Amniotic epithelial cell (primary cell): ENCODE measurements around the gene SMIM3.

Source experiments
- DNase-seq: peaks from one replicate; pipeline ENCODE4 v3.0.0-alpha.2; 2010; ENCODE audit warnings: low read depth

Gene SMIM3

DNA sequence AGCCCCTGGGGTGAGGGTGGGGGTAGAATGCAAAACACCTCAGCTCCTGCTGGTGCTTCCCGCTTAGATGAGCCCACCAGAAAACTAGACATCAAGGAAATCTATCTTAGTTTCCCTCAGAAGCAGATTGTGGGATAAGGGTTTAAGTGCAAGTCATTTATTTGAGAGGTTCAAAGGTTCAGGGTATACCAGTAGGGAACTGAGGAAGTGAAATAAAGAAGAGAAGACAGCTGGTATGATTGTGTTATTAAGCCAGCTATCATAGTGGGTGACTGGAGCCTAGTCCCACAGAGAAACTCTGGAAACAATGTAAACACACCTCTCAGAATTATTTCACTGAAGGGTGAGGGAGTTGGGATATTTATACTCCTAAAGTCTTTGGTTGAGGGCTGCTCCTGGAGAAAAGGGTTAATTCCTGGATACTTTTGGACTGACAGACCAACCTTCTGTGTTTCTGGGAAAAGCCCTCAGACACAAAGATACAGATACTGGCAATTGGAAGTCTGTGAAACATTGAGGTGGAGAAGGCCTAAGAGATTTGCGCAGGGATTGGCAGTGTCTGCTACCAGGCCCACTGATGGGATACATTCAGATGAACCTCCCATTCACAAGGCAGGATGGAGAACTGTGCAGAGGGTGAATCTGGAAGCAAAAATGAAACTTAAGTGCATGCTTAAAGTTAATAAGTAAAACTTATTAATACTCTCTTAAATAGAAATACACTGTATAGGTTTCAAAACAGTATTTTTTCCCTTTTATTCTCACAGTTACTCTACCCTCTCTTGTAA, 13.4 kb upstream of the SMIM3 start:
- no peak for DNase-seq

- DNase-seq: no peak
Observed at GRCh38 chr5:150765799-150766169, 12.8 kb upstream of the SMIM3 start.

DNA sequence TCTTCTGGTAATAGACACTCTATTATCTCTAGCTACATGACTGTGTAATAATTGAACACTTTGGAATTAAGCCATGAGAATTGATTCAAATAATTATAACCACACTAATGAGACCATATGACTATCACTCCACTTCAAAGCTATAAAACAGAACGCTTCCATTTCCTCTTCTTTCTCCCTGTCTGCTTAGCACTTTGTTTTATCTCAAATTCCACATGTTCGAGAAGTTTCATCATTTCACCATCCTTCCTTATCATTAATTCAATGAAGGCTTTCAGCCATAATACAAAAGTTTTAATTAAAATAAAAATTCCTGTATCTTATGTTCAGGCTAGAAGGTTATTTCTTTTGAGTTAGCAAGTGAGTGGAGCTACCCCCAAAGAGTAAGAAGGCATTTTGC, 12.3 kb upstream of the SMIM3 start:
- no peak for DNase-seq

DNA sequence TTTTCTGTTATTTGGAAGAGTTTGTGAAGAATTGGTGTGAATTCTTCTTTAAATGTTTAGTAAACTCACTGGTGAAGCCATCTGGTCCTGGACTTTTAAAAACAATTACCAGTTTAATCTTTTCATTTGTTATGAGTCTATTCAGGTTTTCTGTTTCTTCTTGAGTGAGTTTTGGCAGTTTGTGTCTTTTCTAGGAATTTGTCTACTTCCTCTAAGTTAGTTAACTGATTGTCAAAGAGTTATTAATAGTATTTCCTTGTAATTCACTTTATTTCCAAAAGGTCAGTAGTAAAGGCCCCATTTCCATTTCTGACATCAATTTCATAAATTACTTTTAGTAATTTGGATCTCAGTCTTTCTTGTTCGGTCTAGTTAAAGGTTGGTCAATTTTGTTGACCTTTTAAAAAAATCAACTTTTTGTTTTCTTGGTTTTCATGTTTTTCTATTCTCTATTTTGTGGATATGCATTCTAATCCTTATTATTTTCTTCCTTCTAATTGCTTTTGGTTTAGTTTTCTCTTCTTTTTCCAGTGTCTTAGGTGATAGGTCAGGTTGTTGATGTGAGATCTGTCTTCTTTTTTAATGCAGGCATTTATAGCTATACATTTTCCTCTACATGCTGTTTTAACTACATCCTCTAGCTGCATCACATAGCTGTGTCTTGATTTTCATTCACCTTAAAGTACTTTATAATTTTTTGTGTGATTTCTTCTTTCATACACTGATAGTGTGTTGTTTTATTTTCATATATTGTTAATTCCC, 7.3 kb upstream of the SMIM3 start:
- no peak for DNase-seq

DNA sequence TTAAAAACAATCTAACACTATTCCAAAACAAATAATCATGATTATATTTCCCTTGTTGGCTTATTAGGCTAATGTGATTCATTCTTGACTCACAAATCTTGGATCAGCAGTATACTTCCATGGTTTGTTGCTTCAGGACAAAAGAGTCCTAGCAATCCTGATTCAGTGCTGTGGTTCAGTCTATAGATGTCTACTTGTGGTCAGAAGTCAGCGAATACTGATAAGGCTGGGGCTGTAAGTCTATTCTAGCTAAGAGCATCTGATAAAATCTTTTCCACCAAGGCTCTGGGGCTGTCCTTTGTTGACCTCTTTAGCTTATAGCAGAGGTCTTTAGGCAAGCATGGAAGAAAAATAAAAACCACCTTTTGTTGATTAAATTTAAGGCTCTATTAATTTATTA, 4.4 kb upstream of the SMIM3 start:
- peak; percentile 98 for DNase-seq

DNA sequence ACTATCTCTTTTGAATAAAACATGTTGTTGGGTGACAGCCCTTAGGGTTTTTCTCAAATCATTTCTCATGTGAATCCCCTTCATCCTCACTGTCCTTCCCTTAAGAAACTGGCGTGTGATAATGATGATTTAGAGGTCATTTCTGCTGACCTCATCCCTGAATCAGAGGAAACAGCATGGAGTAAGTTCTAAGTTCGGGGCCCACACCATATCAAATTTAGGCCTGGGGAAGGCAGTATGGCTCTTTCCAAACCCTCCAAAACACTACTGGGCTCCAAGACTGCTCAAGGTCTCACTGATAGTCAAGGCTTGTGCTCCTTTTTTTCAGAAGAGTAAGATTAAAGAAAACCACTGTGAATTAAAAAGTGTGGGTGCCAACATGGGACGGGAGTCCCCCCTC, 872 bp upstream of the SMIM3 start:
- DNase-seq: peak; percentile 57

GRCh38 chr5:150778088-150778516, 455 bp upstream of the SMIM3 start:
- peak; percentile 49 for DNase-seq

DNA sequence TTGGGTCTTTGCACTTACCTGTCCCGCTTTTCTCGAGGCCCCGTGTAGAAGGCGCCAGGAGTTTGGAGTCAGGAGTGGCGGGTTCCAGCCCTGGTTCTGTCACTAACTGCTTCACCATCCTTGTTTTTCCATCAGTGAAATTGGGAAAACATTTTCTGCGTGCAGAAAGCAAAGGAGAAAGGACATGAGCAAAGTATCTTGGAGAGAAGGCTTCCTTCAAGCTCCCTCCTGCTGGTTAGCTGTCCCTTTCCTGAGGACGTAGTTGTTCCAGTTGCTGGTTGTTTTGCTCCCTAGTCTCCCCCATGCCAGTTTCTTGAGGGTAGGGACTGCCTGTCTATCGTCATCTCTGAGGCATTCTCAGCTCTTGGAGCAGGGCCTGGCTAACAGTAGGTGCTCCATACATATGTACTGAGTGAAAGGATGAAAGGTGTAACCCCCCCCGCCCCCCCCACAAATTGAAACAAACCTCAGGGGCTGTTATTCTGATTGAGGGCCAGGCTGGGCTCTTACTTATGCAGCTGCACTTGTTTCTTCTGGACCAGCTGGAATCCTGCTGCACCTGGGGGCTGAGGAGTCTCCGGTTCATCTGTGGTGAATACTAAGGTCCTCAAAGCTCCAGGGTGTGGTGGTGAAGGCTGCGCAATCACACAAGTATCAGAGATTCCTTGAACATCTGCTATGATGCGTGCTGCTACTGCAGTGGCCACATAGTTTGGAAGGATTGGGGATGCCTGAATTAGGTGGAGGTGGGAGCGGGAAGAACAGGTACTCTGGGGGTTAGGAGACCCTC, 1.0 kb downstream of the SMIM3 start:
- peak; percentile 69 for DNase-seq

GRCh38 chr5:150780187-150780692, 1.7 kb downstream of the SMIM3 start:
- peak; percentile 62 for DNase-seq

- peak; percentile 83 for DNase-seq
Observed at GRCh38 chr5:150780816-150781221, 2.3 kb downstream of the SMIM3 start.

- peak; percentile 99 for DNase-seq
Observed at GRCh38 chr5:150781706-150782614, 3.4 kb downstream of the SMIM3 start.

DNA sequence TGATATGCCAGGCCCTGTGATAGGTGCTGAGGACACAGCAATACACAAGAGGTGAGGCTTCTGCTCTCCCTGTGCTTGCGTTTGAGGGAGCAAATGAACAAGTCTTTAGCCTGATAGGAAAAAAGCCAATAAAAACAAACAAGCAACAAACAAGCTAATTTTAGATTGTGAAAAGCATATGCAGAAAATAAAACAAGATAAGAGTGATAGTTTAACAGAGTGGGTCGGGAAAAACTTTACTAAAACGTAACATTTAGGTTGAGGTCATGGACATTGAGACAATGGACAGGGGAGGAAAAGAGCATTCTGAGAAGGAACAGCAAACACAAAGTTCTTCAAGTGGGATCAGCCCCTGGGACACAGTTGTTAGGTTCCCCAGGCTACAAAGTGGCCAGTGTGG, 4.3 kb downstream of the SMIM3 start:
- no peak for DNase-seq

- peak; percentile 79 for DNase-seq
Observed at GRCh38 chr5:150783422-150783928, 4.9 kb downstream of the SMIM3 start.

DNA sequence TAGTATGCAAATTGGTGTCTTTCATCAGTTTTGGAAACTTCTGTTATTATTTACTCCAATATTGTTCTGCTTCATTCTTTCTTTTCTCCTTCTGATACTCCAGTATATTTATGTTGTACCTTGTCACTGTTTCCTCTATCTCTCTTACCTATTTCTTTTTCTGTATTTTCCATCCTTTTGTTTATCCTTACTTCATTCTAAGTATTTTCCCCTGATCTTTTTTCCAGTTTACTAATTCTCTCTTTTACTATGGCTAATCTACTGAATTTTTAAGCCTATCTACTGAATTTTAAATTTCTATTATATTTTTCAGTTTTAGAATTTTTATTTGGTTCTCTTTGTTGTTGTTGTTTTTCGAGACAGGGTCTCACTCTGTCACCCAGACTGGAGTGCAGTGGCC, 7.4 kb downstream of the SMIM3 start:
- DNase-seq: no peak

- DNase-seq: no peak
Observed at GRCh38 chr5:150786876-150787275, 8.3 kb downstream of the SMIM3 start.

GRCh38 chr5:150787656-150788055, 9.1 kb downstream of the SMIM3 start:
- DNase-seq: peak; percentile 35

DNA sequence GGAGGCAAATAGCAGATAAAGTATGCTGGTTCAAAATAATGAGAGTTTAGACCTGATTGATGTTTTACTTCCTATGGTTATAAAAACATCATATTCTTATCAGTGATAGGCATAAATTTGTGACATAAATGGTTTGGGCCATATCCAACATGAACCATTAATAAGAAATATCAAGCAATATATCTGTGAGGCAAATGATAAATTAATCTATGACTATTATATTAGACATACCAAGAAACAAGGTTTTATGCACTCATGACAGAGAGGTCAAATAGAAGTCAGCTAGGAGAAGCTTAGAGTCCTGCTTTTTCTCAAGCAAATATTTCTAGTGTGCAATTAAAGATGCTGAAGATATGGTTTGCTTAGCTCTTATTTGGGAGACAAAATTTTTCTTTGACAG, 10.4 kb downstream of the SMIM3 start:
- peak; percentile 64 for DNase-seq

DNA sequence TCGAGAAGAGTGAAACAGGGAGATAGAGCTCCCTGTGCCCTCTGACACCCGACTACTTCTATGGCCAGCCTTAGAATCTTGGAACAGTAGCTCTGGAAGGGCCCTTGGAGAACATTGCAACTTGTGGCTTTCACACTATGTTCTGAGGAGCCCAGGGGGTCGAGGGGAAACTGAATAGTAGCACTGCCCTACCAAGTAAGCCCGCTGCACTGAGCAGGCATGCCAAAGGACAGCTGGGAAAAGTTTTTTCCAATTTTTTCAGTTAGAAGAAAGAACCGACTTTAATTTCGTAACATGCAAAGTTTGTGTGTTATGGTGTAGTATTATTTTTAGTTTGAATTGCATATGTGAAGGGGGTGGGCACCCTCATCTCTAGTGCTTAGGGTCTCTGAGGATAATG, 10.9 kb downstream of the SMIM3 start:
- no peak for DNase-seq

DNA sequence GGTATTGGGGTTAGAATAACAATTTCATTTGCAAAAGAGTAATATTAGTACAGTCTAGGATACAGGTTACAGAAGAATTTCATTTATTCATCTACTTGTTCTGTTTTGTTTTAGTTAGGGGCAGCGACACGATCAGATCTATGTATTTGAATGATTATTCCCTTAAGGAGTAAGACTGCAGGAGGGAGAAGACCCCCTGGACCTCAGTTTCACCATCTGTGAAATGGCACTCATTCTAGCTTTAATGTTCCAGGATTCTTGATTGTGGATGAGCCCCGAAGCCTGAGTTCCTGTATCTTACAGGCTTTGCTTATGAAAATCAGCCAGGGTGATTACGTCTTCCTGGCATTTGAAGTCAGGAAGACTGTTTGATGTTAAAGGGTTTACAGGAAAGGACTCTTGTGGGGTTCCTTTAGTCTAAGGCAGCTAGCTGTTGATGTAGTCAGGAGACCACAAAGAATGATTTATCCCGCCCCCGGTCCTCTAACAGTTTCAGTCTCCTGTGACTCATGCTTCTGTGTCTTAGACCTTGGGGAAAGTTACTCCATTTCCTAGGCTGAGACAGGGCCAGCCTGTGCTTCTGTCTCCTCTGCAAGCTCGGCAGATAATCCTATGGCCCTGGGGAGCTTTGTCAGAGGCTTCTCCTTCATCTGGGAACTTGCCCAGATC, 11.5 kb downstream of the SMIM3 start:
- peak; percentile 100 for DNase-seq

DNA sequence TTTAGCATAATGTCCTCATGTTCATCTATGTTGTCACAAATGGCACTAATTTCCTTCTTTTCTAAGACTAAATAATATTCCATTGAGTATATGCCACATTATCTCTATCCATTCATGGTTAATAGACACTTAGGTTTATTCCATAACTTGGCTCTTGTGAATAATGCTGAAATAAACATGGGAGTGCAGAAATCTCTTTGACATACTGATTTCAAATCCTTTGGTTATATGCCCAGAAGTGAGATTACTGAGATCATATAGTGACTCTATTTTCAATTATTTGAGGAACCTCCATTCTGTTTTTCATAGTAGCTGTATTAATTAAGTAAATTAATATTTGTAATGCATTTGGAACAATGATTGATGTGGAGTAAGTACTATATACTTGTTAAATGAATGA, 13.0 kb downstream of the SMIM3 start:
- DNase-seq: no peak
